HuH-7.5 (cell line): ENCODE measurements around the gene PRKCG.

ENCODE experiments used
- DNase-seq: peaks from one replicate; pipeline ENCODE4 v3.0.0; 2011; ENCODE audit warnings: low spot score

The PRKCG gene

DNA sequence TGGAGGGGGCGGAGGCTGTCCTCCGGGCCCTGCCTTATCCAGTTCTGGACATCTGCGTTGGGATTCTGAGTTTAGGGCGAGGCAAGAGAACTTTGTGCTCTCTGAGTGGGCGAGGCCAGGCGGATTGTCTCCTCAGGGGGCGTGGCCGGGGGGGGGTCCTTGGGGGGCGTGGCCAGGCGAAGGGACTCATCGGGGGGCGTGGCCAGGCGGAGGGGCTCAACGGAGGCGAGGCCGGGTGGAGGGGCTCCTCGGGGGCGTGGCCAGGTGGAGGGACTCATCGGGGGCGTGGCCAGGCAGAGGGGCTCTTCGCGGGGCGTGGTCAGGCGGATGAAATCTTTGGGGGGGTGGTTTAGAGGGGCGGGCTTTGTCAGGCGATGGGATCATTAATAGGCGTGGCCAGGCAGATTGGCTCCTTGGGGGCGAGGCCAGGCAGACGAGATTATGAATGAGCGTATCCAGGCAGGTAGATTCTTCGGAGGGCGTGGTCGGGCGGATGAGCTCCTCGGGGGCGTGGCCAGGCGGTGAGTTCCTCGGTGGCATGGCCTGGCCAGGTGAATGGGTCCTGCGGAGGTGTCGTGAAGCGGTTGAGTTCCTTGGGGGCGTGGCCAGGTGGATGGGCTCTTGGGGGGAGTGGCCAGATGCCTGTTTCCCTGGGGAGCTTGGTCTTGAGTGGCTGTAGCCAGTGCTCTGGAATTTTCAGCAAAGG is 16.8 kb downstream of the PRKCG start:
- no peak for DNase-seq

DNA sequence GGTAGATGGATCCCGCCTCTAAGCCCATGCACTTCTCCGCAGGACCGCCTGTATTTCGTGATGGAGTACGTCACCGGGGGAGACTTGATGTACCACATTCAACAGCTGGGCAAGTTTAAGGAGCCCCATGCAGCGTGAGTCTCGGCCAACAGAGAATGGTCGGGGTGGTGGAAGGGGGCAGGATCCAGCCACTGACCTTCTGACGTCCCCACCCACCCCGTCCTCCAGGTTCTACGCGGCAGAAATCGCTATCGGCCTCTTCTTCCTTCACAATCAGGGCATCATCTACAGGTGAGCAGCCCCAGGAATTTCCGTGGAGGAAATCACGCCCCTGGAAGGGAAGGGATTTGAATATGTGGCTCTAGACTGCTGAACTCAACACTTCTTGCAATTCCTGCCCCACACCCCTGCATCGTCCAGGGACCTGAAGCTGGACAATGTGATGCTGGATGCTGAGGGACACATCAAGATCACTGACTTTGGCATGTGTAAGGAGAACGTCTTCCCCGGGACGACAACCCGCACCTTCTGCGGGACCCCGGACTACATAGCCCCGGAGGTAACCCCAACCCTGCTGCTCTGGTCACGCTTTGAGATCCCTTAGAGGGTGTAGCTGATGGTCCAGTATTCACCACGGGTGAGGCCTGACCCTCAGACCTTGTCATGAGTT is 18.3 kb downstream of the PRKCG start:
- DNase-seq: no peak

DNA sequence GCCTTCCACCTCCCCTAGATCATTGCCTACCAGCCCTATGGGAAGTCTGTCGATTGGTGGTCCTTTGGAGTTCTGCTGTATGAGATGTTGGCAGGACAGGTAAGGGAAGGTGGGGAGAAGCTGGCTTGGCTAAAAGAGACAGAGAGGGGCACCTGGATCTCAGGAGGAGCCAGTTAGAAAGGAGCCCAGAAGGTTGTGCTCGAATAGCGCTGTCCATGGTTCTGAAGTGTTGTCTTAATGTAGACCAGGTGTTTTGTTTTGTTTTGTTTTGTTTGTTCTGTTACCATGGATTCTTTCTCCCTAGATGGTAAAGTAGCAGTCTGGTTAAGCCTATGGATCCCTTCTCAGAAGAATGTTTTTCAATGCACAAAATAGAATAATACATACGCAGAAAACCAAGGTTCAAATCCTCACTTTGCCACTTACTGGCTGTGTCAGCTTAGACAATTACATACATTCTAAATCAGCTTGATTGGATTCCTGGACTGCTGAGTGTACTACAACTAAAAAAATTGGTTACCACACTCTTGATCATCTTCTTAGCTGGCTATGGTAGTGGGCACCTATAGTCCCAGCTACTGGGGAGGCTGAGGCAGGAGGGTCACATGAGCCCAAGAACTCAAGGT is 21.2 kb downstream of the PRKCG start:
- DNase-seq: peak; percentile 61

DNA sequence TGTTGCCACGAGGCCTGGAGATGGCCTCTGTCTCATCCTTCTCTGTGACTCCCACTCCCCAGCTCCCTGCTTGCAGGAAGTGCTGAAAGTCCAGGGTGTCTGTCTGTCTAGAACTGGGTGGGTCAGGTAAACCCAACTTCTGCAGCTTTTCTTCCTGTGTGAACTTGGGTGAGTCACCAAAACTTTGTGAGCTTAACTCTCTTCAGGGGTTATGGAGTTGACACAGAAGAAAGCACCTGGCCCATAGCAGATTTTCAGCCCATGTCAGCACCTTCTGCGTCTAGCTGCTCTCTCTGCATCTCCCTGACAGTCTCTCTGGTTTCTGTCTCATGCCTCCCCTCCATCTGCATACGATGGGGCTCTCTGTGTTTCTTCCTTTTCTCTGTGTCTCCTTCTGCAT is 22.9 kb downstream of the PRKCG start:
- no peak for DNase-seq

DNA sequence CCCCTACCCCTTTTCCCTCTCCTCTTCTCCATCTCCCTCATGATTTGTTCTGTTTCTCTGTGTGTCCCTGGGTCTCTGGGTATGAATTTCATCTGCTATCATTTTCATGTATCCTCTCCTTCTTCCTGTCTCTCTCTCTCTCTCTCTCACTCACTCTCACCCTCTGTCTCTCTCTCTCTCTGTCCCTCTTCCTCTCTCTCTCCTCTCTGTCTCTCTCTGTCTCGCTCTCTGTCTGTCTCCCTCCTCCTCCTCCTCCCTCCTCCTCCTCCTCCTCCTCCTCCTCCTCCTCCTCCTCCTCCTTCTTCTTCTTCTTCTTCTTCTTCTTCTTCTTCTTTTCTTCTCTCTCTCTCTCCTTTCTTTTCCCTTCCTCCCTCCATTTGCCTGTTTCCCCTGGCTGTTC is 23.8 kb downstream of the PRKCG start:
- no peak for DNase-seq

DNA sequence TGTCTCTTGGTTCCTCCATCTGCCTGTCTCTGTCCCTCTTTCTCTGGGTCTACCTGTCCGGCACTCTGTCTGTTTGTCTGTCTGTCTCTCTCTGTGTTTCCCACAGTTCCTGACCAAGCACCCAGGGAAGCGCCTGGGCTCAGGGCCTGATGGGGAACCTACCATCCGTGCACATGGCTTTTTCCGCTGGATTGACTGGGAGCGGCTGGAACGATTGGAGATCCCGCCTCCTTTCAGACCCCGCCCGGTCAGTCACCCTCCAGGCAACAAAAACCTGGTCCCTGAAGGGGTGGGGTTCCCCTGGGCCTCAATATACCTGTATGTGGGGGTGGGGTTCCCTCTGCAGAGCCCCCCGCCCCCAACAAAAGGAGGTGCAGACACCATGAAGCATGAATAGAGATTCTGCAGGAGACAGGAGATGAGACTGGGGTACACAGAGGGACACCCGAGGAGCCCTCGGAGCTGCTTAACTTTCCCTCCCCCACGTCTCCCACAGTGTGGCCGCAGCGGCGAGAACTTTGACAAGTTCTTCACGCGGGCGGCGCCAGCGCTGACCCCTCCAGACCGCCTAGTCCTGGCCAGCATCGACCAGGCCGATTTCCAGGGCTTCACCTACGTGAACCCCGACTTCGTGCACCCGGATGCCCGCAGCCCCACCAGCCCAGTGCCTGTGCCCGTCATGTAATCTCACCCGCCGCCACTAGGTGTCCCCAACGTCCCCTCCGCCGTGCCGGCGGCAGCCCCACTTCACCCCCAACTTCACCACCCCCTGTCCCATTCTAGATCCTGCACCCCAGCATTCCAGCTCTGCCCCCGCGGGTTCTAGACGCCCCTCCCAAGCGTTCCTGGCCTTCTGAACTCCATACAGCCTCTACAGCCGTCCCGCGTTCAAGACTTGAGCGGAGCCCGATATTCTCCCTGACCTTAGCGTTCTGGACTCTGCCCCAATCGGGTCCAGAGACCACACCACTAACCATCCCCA is 24.5 kb downstream of the PRKCG start:
- DNase-seq: peak; percentile 79

DNA sequence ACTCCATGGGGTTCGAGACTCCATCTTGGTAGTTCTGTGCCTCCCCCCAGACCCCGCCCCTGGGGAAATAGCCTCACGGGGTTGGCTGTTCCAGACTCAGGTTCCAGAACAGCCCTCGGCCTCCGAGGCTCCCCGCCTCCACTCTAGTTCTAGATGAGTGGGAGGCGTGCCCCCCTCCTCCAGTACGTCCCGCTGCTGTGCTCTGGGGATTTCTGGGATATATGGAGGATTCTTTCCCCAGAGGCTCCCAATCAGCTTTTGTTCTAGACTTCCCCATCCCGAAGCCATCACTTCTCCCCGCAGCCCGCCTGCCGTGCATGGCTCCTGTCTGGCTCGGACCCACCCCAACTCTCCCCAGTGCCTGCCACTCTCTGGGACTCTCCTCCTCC is 25.2 kb downstream of the PRKCG start:
- DNase-seq: no peak

DNA sequence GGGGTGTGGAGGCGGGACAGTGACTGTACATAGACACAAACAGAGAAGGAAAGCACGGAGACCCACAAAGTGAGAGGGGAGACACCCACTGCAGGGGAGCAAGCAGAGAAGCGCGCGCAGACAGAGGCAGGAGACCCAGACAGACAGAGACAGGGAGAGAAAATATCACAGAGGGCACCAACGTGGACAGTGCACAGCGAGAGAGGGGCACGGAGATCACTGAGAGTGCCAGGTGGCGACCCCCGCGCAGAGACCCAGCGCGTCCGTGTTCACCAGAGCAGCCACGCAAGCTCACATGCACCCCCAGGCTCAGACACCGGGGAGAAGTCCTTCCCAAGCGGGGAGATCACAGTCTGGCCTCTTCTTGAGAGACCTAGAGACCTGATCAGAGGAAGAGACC is 25.7 kb downstream of the PRKCG start:
- no peak for DNase-seq

DNA sequence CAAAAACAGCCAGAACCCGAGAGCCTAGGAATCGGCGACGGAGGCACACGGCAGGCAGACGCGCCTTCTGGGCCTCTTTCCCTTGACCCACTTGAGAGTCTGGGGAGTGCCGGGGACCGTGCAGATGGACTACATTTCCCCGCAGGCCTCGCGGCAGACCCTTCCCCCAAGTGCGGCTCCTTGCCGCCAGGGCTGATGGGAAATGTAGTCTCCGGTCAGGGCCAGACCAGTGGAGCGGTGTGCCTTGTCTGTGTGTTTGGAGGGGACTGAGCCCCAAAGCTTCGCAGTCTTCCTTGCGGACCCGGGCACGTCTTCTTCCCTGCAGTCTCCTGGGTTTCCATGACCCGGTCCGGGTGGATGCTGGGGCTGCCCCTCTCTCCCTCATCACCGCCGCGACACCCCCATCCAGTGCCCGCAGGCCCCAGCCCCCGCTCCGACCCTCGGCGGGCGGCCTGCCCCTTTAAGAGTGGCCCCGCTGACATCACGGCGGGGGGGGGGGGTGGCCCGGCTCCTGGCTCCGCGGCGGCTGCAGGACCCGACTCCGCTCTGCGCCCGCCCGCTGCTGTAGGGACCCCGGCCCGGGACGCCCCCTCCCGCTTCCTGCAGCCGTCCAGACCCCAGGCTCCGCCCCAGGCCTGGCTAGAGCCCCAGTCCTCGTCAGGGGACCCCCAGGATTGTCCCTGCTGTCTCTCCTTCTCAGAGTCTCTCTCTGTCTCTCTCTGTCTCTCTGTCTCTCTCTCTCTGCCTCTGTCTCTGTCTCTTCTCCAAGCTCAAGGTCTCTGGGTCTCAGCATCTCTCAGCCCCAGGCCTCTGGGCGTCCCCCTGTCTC is 26.3 kb downstream of the PRKCG start:
- no peak for DNase-seq

DNA sequence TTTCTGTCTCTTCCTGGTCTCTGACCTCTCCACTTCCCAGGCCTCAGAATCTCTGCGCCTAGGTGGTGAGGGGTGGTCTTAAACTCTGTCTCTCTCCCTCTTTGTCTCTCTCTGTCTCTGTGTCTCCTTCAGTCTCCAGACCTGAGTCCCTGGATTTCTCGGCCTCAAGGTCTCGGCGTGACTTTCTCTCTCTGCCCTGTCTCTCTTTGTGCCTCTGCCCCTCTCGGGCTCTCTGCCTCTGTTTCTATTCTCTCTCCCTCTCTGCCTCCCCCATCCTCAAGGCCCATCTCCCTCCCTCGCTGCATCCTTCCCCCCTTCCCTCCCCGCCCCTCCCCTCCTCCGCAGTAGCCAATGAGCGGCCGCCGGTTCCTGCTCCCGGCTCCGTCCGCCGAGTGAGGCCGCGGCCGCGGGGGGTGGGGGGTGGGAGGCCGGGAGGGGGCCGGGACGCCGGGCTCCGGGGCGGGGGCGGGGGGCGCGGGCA is 27.0 kb downstream of the PRKCG start, which contains the start of gene CACNG7:
Gene CACNG7, plus strand, starts transcription at position 344 of the 481 bp plus-strand sequence. CDS start 3,554 bp downstream, outside the sequence.
- DNase-seq: no peak

DNA sequence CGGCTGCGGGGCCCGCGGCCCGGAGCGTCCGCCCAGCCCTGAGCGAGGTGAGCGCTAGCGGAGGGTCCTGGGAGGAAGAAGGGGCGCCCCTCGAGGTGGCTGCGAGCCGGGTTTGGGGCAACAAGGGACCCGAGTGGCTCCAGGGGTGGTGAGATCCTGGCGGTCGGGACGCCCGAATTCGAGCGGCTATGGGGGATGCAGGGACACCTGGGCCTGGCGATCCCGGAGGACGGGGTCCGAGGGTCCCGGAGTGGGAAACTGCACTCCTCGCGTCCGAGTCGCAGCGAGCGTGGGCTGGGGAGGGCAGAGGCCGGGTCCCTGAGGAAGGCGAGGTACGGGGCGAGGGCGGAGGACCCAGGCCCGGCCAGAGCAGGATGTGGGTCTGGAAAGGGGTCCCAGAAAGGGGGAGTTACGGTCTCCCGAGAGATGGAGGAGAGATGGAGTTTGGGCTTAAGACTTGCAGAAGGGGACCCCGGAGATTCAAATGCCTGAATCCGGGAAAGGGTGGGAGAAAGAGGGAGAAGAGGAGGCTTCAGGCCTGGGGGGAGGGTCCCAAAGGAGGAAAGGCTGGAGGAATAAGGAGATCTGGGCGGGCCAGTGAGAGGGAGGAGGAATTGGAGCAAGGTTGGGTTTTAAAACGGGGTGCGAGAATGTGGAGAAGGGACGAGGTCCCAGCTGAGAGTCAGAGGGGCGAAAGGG is 27.6 kb downstream of the PRKCG start:
- no peak for DNase-seq

DNA sequence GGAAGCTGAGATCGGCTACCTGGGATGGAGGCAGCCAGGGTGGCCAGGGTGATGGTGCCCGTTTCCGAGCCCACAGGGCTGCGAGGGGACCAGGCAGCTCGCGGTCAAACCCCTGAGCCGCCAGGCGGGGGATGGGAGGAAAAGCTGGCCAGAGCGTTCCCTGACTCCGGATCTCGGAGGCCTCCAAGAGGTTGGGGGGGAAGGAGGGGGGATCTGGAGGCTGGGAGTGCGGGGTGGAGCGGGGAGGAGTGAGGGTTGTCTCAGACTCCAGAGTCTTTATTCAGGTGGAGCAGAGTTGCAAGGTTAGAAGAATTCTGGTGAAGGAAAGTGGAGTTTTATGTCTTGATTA is 28.1 kb downstream of the PRKCG start:
- no peak for DNase-seq

DNA sequence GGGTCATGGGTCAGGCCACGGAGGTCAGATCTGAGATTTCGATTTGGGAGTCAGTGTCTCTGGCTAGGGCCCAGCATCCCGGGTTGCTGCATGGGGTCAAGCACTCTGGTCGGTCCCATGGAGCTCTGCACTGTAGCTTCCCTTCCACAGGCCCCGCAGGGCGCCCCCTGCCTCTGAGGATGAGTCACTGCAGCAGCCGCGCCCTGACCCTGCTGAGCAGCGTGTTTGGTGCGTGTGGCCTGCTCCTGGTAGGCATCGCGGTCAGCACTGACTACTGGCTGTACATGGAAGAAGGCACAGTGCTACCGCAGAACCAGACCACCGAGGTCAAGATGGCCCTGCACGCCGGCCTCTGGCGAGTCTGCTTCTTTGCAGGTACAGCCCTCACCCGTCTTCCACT is 30.7 kb downstream of the PRKCG start:
- DNase-seq: no peak

DNA sequence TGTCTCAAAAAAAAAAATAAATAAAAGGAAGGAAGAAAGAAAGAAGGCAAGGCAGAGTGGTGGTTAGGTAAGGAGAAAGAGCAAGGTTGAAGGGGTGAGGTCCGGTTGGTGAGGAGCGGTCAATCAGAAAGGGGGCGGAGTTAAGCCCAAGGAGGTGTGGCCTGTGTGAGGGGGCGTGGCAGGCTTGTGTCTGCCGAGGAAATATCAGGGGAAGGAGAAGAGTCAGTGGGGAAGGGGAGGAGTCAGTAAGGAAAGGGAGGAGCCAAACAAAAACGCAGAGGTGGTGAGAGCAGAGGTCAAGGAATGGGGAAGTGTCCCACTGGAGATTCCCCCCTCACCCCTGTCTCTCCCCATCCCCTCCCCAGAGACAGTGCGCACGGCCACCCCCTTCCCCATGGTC is 33.0 kb downstream of the PRKCG start:
- no peak for DNase-seq

DNA sequence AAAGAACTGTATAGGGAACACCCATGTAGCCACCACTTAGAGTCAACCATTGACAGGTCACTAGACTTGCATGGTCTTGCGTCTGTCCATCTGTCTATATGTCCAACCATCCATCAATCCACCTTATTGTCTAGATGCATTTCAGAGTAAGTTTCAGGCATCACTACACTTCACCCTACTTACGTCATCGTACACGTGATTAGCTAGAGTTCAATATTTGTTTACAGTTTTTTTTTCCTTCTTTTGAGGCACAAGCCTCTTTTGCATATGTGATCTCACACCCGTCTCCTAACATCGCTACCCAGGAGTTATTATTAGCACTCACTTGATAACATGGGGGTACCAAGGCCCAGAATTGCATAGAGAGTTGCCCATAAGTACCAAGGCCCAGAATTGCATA is 34.0 kb downstream of the PRKCG start:
- DNase-seq: no peak

DNA sequence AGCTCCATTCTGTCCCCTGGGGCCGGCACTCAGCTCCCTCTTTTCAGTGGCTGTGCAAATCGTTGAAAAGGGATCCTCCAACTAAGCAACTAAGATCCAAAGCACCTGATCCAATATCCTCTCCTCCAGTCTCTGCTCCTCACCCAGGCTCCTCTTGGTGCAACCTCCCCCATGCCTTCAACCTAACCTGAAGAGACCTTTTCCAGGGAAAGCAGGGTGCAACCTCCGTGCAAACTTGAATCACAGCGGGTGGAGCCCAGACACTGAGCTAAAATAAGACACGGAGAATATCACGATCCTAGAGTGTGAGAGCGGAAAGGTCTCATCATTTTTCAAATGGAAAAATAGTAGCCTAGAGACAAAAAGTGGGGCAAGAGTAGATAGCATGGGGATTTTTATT is 35.4 kb downstream of the PRKCG start:
- DNase-seq: no peak

DNA sequence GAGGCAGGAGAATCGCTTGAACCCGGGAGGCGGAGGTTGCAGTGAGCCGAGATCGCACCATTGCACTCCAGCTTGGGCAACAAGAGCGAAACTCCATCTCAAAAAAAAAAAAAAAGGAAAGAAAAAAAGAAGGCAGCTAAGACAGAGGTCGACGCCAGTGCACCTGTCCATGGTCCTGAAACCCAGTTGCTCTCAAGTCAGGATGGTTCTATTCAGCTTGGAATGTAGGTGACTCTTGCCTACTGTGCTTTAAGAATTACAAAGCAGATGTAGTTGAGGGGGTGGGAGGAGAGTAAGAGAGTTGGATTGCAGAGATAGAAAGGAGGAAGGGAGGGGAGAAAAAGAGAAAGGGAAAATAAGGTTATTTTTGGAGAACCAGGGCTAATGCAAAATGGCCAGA is 45.7 kb downstream of the PRKCG start:
- peak; percentile 55 for DNase-seq

DNA sequence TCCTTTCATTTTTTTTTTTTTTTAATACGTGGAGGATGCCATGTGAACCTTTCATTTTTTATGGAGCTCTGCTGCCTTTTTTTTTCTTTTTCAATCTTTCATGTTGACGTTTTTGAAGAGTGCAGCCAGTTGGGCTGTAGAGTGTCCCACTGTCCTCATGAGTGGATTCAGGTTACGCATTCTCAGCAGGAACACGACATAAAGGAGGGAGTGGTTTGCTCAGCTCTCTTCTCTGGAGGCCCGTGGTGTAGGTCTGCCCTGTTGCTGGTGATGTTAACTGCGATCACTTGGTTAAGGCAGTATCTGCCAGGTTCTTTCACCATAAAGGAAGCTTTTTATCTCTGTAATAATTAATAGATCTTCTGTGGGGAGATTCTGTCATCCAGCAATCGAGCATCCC is 54.0 kb downstream of the PRKCG start:
- no peak for DNase-seq

DNA sequence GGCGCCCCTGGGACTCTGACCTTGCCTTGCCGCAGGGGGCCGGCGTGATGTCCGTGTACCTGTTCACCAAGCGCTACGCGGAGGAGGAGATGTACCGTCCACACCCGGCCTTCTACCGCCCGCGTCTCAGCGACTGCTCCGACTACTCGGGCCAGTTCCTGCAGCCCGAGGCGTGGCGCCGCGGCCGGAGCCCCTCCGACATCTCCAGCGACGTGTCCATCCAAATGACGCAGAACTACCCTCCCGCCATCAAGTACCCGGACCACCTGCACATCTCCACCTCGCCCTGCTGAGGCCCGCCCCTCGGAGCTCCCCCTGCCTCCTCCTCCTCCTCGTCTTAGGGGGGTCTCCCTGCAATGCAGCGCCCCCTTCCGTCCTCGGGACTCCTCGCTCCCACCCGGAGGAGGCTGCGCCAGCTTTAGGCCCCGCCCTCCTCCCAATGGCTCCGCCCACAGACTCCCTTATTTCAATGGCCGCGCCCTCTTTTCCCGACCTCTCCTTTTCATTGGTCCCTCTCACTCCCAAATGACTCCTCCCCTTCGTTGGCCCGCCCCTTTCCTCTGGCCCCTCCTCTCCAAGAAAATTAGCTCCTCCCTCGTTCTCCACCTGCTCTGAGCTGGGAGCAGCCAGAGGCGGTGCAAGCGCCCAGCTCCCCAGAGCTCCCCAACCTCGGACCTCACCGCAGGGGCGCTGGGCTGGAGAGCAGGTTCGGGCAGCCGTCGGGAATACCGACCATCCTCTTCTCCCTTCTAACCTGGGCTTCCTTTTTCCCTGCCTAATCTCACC is 60.2 kb downstream of the PRKCG start:
- no peak for DNase-seq

DNA sequence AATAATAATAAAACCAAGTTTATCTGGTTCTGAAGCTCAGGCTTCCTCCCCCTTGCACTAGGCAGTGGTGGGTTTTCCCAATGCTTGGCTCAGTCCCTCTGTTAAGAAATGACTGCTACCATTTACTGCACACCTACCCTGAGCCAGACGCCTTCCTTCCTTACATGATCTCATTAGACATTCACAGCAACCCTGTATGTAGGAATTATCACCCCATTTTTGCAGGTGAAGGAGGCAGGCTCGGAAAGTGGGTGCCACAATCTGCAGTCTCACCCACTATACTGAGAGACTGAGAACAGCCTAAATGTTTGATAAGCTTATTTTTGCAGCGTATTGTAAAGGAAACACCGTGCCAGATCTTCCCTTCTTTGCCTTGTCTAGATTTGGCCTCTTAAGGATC is 62.4 kb downstream of the PRKCG start:
- no peak for DNase-seq
